GM18909 (cell line): ENCODE measurements around the gene ELN.

Experiments used
- ATAC-seq: cut with Tn5 transposase; IDR thresholded peaks from one replicate; pipeline ENCODE4 v1.9.1; 2021; ENCODE audit warnings: mild to moderate bottlenecking; ENCODE audit not compliant: unreplicated experiment, poor library complexity

The ELN gene

DNA sequence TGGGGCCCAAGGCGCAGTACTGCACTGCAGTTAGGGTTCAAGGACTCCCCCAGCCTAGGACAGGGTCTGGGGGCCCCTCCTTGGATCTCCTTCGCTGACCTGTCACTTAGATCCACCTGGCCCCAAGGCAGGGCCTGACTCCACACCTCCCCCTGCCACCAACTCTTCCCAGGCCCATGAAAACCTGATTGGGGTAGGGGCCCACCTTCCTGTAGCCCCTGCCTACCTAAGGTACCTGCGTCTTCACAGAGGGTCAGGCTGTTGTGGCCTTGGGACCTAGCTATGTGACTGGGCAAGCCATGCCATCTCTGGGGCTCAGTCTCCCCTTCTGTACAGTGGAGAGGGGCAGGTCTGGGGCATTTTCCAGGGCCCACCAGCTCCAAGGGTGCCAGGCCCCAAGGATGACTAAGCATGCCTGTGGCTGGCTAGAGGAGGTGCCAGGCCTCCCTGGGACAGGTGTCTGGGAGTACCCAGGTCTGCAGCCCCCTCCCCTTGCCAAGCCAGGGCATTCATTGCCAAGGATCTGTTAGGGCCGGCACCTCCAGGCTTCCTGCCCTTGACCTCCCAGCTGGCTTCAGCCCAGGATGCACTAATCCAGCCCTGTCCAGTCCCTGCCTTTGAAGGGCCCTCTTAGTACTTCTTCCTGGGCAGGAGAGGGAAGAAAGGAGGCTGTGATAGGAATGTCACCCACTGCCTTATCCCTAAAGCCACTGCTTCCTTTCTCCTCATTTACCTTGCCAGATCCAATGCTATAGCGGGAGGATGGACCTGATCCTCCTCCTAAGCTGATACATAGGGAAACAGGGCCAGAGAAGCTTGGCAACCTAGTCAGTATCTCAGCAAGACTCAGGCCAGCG, 57.0 kb downstream of the ELN start:
- ATAC-seq, result no peak

DNA sequence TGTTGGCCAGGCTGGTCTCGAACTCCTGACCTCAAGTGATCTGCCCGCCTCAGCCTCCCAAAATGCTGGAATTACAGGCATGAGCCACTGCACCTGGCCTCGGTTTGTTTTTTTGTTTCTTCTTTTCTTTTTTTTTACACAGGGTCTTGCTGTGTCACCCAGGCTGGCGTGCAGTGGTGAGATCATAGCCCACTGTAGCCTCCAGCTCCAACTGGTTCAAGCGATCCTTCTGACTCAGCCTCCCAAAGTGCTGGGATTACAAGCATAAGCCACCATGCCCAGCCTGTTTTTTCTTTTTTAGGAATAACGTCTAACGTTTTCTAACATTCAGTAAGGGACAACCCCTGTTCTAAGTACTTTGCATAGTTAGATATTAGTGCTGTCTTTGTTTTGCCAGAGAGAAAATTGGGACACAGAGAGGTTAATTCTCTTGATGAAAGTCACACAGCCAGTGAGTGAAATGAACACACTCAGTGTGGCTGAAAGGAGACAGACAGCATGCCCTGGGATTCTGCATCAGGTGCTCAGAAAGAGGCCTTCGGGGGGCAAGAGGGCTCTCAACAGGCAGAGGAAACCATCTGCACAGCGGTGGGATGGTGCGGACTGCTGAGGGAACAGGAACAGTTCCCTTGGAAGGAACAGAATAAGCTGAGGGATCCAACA, 59.9 kb downstream of the ELN start:
- ATAC-seq, result no peak

DNA sequence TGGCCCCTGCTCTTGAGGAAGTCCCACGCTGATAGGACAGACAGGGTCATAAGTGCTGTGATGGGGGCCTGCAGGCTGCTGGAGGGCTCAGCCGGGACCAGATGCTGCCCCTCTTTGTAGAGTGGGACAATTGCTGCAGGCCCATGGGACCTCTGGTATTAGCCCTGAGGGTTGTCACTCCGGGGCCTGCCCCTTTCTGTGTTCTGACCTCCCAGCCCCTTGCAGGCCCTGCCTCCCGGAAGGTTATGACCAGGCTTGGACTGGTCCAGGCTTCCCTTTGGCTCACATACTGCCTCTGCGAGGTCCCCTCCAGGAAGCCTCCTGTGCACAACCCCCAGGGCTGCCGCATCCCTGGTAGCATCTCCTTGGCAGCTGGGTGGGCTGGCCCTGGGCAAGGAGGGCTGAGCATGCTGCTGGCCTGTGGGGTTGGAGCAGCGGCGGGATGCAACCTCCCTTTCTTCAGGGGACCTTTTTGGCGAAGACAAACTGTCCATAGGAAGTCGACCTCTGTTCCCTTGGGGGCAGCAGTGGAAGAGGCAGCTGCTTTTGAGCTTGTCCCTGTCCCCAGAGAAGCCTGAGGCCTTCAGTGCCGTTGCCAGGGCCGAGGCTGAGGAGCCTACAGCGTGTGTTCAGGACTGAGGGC, 64.5 kb downstream of the ELN start:
- ATAC-seq, result no peak

DNA sequence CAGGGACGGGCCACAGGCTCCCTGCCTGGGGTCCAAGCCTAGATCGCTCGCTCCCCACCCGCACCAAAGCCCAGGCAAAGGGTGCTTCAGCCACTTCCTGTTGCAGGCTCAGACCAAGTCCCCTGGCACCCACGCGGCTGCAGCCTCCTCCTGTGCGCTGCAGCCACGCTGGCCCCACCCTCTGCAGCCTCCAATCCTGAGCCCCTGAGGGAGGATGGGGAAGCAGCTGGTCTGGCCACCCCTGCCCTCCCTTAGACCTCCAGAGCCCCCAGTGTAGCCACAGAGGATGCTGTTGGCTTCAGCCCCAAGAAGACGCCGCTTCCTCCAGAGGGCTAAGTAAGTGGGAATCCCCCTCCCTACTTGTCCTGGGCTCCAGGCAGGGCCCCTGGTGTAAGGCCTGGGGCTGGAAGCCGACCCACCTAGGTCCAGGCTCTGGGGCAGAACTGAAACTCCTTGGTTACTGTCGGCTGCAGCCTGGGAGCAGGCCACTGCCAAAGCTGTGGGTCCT, 65.0 kb downstream of the ELN start:
- peak; percentile 76 for ATAC-seq

DNA sequence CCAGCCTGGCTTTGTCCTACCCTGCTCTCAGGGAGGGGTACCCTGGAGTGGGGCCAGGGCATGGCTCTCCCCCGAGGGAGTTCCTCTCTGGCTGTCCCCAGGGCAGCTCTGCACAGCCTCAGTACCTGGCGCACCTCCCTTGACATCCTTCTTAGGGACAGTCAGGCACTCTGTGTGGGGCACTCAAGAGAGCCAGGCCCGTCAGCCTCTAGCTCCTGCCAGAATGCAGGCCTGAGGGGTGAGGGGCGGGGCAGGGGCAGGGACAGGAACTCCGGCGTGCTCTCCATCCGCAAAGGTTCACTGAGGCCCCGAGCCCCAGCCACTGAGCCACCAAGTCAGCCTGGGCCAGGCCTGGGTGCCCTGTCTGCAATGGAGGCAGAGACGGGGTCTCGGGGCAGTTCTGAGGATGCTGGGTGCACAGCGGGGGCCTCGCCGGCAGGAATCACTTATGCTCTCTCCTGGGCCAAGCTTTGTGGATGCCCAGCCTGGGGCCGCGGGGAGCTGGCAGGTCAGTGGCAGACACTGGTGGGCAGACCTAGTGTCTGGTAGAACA, 65.8 kb downstream of the ELN start:
- peak; percentile 1 for ATAC-seq

DNA sequence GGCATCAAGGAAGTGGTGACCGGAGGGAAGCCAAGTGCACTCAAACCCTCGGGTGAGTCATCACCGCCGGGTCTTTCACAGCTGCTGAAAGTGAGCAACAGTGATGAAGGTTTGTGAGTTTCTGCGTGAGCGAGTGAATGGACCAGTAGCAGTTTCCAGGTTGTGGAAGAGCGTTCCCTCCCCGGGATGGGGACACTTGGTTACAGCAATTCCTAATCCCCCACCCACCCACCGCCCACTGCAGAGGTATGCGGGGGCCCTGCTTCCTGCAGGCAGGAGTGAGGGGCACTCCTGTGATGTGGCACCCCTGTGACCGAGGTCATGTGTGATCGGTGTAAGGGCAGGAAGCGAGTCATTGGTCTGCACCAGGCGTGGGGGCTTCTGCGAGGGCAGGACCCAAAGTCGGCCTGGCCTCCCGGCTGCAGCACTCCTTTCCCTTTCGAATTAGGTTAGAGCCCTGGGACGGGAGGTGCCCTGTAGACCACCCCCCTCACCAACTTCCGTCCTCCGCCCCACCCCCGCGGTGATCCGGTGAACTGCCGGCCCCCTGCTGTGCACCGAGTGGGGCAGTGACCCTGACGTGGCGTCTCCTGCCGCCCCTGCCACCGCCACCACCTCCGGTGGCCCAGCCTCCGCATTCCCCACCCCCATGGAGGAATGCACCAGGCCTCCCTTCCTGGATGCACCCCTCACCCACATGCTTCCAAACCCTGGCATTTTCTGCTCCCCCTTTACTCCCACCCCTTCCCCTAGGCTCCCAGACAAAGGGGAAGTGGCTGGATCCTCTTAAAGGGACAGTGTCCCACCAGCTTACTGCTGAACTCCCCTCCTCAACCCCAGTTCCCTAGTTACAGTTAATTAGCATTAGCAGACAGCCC, 66.5 kb downstream of the ELN start:
- ATAC-seq, result peak; percentile 49

DNA sequence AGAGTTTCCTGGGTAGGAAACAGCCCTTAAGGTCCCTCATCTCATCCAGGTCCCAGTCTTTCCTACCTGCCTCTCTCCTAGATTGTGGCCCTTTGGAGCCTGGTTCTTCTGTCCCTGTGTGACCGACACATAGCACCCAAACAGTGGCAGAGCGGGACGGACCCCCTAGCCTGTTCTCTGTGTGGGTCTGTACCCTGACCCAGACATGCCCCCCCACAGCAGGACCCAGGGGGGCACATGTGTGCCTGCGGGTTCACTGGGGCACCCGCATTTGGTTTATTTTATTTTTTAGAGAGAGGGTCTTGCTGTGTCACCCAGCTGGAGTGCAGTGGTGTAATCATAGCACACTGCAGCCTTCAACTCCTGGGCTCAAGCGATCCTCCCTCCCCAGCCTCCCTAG, 67.2 kb downstream of the ELN start:
- ATAC-seq, result no peak

DNA sequence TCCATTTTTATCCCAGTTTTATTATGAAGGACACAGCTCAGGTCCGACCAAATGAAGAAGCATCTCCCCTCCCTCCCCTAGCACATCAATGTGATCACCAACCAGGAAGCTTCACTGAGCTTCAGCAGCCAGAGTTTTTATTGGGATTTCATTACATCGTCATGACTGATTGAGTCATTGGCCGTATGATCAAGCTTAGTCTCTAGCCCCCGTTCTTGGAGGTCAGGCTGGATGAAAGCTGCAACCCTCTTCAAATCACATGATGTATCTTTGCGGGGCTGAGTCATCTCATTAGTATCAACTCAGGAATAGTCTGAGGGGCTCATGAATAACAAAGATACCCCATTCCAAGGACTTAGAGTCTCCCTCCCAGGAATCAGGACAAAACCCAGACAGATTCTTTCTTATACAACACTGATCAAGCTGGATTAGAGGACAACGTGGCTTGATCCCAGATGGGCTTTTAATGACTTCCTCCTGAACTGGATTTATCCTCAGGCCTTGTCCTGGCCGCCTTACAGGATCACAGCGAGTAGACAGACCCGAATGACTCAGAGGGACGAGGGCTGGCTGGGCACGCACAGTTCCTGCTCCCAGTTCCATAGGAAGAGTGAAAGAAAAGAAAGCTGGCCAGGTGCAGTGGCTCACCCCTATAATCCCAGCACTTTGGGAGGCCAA, 70.1 kb downstream of the ELN start:
- no peak for ATAC-seq

DNA sequence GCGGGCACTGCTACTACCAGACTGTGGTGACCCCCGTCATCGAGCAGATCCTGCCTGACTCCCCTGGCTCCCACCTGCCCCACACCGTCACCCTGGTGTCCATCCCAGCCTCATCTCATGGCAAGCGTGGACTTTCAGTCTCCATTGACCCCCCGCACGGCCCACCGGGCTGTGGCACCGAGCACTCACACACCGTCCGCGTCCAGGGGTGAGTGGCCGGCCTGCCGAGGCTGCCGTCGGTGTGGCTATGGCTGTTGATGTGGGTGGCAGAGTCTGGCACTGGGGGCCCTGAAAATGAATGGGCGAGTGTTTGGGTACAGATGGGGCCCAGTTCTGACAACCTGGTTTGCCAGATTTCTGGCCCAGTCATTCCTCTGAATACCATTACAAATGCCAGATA, 71.1 kb downstream of the ELN start:
- ATAC-seq, result no peak

DNA sequence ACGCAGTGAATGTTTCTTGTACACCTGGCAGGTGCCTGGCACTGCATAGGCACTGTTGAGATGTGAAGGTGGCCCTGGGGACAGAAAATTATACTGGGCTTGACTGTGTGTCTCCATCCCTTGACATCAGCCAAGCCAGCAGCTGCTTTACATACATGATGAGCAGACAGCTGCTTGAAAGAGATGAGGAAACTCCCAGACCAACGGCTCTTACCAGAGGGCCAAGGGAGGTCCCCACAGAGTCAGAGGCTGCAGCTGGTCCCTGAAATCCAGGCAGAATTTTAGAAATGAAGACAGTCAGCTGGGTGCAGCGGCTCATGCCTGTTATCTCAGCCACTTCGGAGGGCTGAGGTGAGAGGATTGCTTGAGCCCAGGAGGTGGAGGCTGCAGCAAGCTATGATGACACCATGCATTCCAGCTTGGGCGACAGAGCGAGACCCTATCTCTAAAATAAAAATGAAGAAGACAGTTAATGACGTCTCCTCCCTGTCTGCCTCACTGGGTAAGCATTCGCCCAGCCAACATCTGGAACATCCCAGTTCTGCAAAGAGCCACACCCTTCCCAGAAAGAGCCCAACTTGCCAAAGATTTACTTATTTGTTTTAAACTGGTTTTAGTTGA, 73.2 kb downstream of the ELN start:
- peak; percentile 91 for ATAC-seq

DNA sequence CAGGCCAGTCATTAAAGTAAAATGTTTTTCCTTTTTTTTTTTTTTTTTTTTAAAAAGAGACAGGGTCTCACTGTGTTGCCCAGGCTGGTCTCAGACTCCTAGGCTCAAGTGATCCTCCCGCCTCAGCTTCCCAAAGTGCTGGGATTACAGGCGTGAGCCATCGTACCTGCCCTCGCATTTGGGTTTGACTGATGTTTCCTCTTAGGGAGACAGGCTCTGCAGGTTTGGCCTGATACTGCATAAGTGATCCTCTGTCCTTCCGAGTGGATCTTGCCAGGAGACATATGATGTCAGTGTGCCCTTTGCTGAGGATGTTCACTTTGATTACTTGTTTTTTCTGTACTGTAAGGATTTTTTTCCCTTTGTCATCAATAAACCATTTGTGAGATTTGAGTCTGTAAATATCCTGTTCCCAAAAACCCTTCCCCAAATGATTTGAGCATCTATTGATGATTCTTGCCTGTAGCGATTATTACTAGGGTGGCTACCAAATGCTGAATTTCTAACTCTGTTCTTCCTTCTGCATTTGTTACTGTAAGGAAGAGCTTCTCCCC, 75.3 kb downstream of the ELN start:
- ATAC-seq, result no peak

DNA sequence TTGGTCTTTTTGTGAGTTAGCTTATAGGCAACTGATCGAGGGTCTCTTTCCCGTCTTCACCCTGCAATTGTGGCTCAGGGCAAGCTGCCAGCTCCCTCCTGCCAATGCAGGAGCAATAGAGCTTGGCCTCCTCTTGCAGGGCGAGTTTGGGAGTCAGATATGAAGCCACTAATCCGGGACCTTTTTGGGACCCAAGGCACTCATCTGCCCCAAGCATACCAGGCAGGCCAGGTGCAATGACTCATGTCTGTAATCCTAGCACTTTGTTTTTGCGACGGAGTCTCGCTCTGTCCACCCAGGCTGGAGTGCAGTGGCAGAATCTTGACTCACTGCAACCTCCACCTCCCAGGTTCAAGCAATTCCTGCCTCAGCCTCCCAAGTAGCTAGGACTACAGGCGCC, 76.7 kb downstream of the ELN start:
- no peak for ATAC-seq

DNA sequence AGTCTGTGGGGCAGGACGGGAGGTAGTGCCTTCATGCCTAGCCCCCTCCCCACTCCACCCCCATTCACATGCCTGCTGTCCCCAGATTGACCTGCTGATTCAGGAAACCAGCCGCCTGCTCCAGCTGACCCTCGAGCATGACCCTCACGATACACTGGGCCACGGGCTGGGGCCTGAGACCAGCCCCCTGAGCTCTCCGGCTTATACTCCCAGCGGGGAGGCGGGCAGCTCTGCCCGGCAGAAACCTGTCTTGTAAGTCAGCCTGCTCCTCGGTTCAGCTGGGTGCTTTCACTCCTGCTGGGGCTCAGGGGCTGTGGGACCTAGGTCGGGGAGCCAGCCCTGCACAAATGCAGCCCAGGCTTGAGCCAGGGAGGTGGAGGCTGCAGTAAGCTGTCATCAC, 78.0 kb downstream of the ELN start:
- ATAC-seq, result no peak

DNA sequence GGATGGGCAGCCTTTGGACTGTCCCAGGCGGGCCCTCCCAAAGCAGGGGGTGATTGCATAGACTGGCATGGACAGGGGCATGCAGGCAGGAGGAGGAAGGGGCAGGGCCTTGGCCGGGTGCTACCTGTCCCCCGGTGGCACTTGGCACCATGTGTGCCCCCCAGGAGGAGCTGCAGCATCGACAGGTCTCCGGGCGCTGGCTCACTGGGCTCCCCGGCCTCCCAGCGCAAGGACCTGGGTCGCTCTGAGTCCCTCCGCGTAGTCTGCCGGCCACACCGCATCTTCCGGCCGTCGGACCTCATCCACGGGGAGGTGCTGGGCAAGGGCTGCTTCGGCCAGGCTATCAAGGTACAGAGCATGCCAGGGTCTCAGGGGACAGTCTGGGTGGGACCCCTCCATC, 78.9 kb downstream of the ELN start:
- ATAC-seq, result no peak

DNA sequence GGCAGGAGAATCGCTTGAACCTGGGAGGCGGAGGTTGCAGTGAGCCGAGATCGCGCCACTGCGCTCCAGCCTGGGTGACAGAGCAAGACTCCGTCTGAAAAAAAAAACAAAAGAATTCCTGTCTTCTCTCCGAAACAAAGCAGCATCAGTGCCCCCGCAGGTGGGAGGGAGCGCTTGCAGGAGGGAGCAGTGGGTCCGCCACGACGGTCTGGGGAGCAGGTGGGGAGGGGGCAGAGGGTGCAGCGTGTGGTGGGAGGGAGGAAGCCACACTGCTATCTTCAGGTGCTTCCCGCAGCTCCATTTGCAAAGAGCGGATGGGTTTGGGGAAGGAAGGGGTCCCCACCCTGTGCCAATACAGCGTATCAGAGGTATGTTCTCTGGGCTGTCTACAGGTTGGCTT, 87.4 kb downstream of the ELN start:
- no peak for ATAC-seq

DNA sequence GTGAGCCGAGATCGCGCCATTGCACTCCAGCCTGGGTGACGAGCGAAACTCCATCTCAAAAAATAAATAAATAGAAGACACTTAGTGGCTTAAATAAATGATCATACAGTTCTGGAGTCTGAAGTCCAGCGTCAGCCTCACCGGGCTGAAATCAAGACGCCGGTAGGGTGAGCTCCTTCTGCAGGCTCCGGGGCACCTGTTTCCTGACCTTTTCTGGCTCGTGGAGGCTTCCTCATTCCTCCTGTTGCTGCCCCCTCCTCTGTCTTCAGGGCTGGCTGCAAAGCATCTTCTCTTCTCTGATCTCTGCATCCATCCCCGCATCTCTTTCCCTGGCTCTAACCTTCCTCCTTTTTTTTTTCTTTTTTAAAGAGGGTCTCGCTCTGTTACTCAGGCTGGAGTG, 88.4 kb downstream of the ELN start:
- ATAC-seq, result no peak
